K562 (cell line): Measurements from ENCODE around the gene RGS8. TPM values are rescaled to one million over a fixed set of nuclear protein-coding genes. Genes with fewer than 3 reads are reported as not detected.

Experiments used
- ATAC-seq: fragments of 200-7000 bp; cut with Tn5 transposase; 3 replicates; pipeline ENCODE4 v1.9.1; 2020; ENCODE audit warnings: moderate library complexity
- BruUV-seq: library from RNA; stranded (reverse); fragments of 400-500 nt; replicated peaks from 2 replicates; lab custom pipeline; 2021; lab: Mats Ljungman, UMichigan
- CTCF ChIA-PET: fragments of 300-600 bp; formaldehyde crosslinking; extraction: SDS; loops from one replicate; lab custom pipeline; 2021; ENCODE audit warnings: low intra/inter-chr PET ratio; lab: Yijun Ruan, JAX
- POLR2A ChIA-PET: fragments of 300-600, 350-650 bp; sonication (Branson Sonifier 250); formaldehyde crosslinking; extraction: SDS; loops from one replicate; lab custom pipeline; 2021; ENCODE audit warnings: antibody characterized with exemption, inconsistent platforms; lab: Yijun Ruan, JAX
- DNase-seq, 4 experiments: peaks; one replicate each; pipeline versions ENCODE4 v3.0.0 to v3.0.0-alpha.2; 2011 to 2018; ENCODE audit warnings: low spot score in 3 of 4, mixed read lengths in 3 of 4; ENCODE audit errors: extremely low read depth in 1 of 4
- FAIRE-seq: peaks from 2 replicates; lab custom pipeline; 2011; peaks lifted over from hg19 to GRCh38; lab: Jason Lieb, UNC
- H2AFZ ChIP-seq: 2 replicates; pipeline ENCODE4 v1.6.0; 2011; ENCODE audit warnings: low read depth, low read length, control low read depth, inconsistent platforms
- H3K27ac ChIP-seq: fragments of 200-600 bp; 3 replicates; pipeline ENCODE4 v1.8.0; 2011; ENCODE audit warnings: low read depth, mild to moderate bottlenecking, control low read depth, inconsistent platforms, low read length, moderate library complexity, mixed read lengths; ENCODE audit errors: extremely low read depth
- H3K27me3 ChIP-seq, 2 experiments: fragments of 300-600 bp in 1 of 2; 2 replicates in 1 of 2; 3 replicates in 1 of 2; pipeline versions ENCODE4 v1.6.0 to v1.8.0; 2011; ENCODE audit warnings: inconsistent platforms in 2 of 2, low read length in 2 of 2, mild to moderate bottlenecking in 1 of 2, mixed read lengths in 1 of 2, moderate library complexity in 1 of 2; ENCODE audit not compliant: control insufficient read depth in 2 of 2, insufficient read depth in 2 of 2
- H3K36me3 ChIP-seq: fragments of 300-600 bp; 3 replicates; pipeline ENCODE4 v1.8.0; 2011; ENCODE audit warnings: mild to moderate bottlenecking, low read length, inconsistent platforms; ENCODE audit not compliant: control insufficient read depth, insufficient read depth
- H3K4me1 ChIP-seq, 2 experiments: fragments of 200-600 bp in 1 of 2; replicated peaks in 1 of 2; 2 replicates in 1 of 2; 3 replicates in 1 of 2; pipeline versions ENCODE4 v1.5.1 to v1.8.0; 2011; ENCODE audit warnings: inconsistent platforms in 2 of 2, low read length in 2 of 2, mild to moderate bottlenecking in 1 of 2, mixed read lengths in 1 of 2, moderate library complexity in 1 of 2; ENCODE audit not compliant: control insufficient read depth in 2 of 2, insufficient read depth in 2 of 2
- H3K4me2 ChIP-seq: 2 replicates; pipeline ENCODE4 v1.6.1; 2011; ENCODE audit warnings: low read length, control low read depth, inconsistent platforms, mixed read lengths; ENCODE audit not compliant: insufficient read depth
- H3K4me3 ChIP-seq: fragments of 200-600 bp; sonication (generic), shearing (Covaris generic); 2 replicates; pipeline ENCODE4 v1.5.1; 2016; ENCODE audit warnings: control low read depth, inconsistent platforms
- H3K79me2 ChIP-seq: fragments of 200-600 bp; 3 replicates; pipeline ENCODE4 v1.8.0; 2011; ENCODE audit warnings: low read length, inconsistent platforms; ENCODE audit not compliant: control insufficient read depth, insufficient read depth
- H3K9ac ChIP-seq, 2 experiments: 2 replicates each; pipeline versions ENCODE4 v1.6.0 to v1.6.1; 2011; ENCODE audit warnings: low read depth in 2 of 2, low read length in 2 of 2, control low read depth in 1 of 2, inconsistent platforms in 1 of 2, mild to moderate bottlenecking in 1 of 2, mixed read lengths in 1 of 2; ENCODE audit not compliant: insufficient read depth in 1 of 2
- H3K9me1 ChIP-seq: one replicate; pipeline ENCODE4 v1.6.0; 2011; ENCODE audit warnings: inconsistent platforms, mild to moderate bottlenecking, low read length, moderate library complexity; ENCODE audit not compliant: control insufficient read depth, insufficient read depth
- H3K9me3 ChIP-seq: replicated peaks from 2 replicates; pipeline ENCODE4 v1.5.1; 2011; ENCODE audit warnings: low read depth, low read length, inconsistent platforms; ENCODE audit not compliant: control insufficient read depth, insufficient read depth
- H4K20me1 ChIP-seq: replicated peaks from 2 replicates; pipeline ENCODE4 v1.6.1; 2011; ENCODE audit warnings: low read length, inconsistent platforms, mixed read lengths; ENCODE audit not compliant: control insufficient read depth, insufficient read depth
- BHLHE40 ChIP-seq: IDR thresholded peaks from 2 replicates; pipeline ENCODE4 v1.6.1; 2011; ENCODE audit warnings: low read length, improper control_type of control experiment
- CHD1 ChIP-seq: fragments of 200-600 bp; sonication (generic); IDR thresholded peaks from one replicate; pipeline ENCODE4 v1.6.1; 2012; ENCODE audit warnings: mild to moderate bottlenecking, moderate library complexity, low read length, inconsistent platforms
- GABPA ChIP-seq: fragments of 200-800 bp; sonication (Bioruptor generic); conservative IDR thresholded peaks from 2 replicates; pipeline ENCODE4 v1.6.1; 2016; ENCODE audit warnings: low read depth, missing genetic modification characterization, missing compliant biosample characterization
- GATAD2A ChIP-seq: fragments of 450-650 bp; IDR thresholded peaks from 2 replicates; pipeline ENCODE4 v1.6.1; 2017
- TRIM25 ChIP-seq: fragments of 450-650 bp; IDR thresholded peaks from 2 replicates; pipeline ENCODE4 v1.7.0; 2016; ENCODE audit warnings: borderline replicate concordance
- ZFP30 ChIP-seq: fragments of 250-450 bp; sonication (Bioruptor Pico); IDR thresholded peaks from 2 replicates; pipeline ENCODE4 v1.8.0; 2022; ENCODE audit warnings: moderate library complexity, mild to moderate bottlenecking, inconsistent platforms, borderline replicate concordance
- ZNF592 ChIP-seq: fragments of 450-650 bp; IDR thresholded peaks from 2 replicates; pipeline ENCODE4 v1.6.1; 2017; ENCODE audit warnings: antibody characterized with exemption, mild to moderate bottlenecking
- ZNF644 ChIP-seq: fragments of 200-800 bp; sonication (Bioruptor generic); IDR thresholded peaks from 2 replicates; pipeline ENCODE4 v1.6.1; 2016; ENCODE audit warnings: low read depth, missing genetic modification characterization, missing compliant biosample characterization
- WGBS: fragments of 100-300 bp; shearing (Covaris generic); methylation state at CpG from one replicate; pipeline ENCODE4 v1.1.6; 2016; ENCODE audit warnings: low coverage, mixed read lengths; ENCODE audit not compliant: insufficient coverage; ENCODE audit errors: missing lambda C conversion rate; 5-methylcytosine and 5-hydroxymethylcytosine counted together
- in situ Hi-C: fragments of 300-500 bp; cut with MboI; formaldehyde crosslinking; loops from 4 replicates; pipeline ENCODE4 v1.15.0; 2018; ENCODE audit warnings: inconsistent platforms, mixed read lengths
- intact Hi-C: fragments of 100-400 bp; cut with micrococcal nuclease; formaldehyde crosslinking; loops from 2 replicates; pipeline ENCODE4 v1.14.2; 2022
- polyA plus RNA-seq, 8 experiments: library from polyadenylated mRNA; depleted of rRNA in 4 of 8; stranded (reverse) in 5 of 8; unstranded in 3 of 8; fragments of >200 nt; fragmentation: Nextera tagmentation in 2 of 8; fragmentation: Illumina TruSeq in 1 of 8; extraction: Ambion mirVana in 2 of 8; extraction: Trizol in 1 of 8; gene quantifications; 2 replicates each; pipeline versions ENCODE4 v1.2.1 to v1.2.3, GENCODE V29; 2011 to 2014; ENCODE audit warnings: inconsistent platforms in 1 of 8, missing spikeins in 1 of 8
- total RNA-seq, 7 experiments: library from RNA; depleted of rRNA in 6 of 7; stranded (reverse); fragments of >200 nt in 6 of 7; fragmentation: Illumina TruSeq in 2 of 7; extraction: Trizol in 2 of 7; gene quantifications; 2 replicates each; pipeline versions ENCODE4 v1.2.1 to v1.2.3, GENCODE V29; 2011 to 2021; ENCODE audit warnings: low replicate concordance in 1 of 7

RGS8 gene
- total and polyA plus RNA-seq, 9 of the 15 experiments (the other 6 are each of a cell fraction or from before 2014, with no cell fraction given) = not detected

GRCh38 chr1:182707122-182707521 is 22.7 kb upstream of the RGS8 start:
- no peaks in the 10 kb centered on the region for H3K36me3 ChIP-seq
- H3K27me3 ChIP-seq = peaks cover 5 to 29% of the 10 kb centered on the region in 2 experiments; a peak in 4 of 5 replicates
- ATAC-seq (no peak), FAIRE-seq (no peak), DNase-seq (no peak)
- H3K9me1 ChIP-seq = no peaks in the 10 kb centered on the region
- H2AFZ ChIP-seq = no peak overlapping the region
- POLR2A ChIA-PET = interaction anchor here (2.1 kb wide), 1 partner anchor 10 kb away, joined by 5 read pairs; no protein-coding TSS in a partner anchor
- no peak overlapping the region for H3K9ac ChIP-seq
- no peak overlapping the region for H3K4me2 ChIP-seq
- no peaks in the 10 kb centered on the region for H3K79me2 ChIP-seq
- H4K20me1 ChIP-seq = no peaks in the 10 kb centered on the region
- BruUV-seq = no TSS peak
- CTCF ChIA-PET = no interaction called here
- intact Hi-C loops = loop anchor here (5.0 kb wide), 1 partner anchor 75 kb away; no protein-coding TSS in a partner anchor
- no peaks in the 10 kb centered on the region for H3K9me3 ChIP-seq
- WGBS = 0% methylated on average over 1 of the region's 1 CpG
- in situ Hi-C loops = no loop called here
- H3K4me3 ChIP-seq = no peak overlapping the region
- no peak overlapping the region for H3K27ac ChIP-seq
- no peaks in the 10 kb centered on the region for H3K4me1 ChIP-seq
- TF ChIP-seq TRIM25 = no peak
- TF ChIP-seq ZFP30 = no peak
- TF ChIP-seq GATAD2A = no peak
- TF ChIP-seq BHLHE40 = no peak
- no peak for TF ChIP-seq CHD1
- TF ChIP-seq ZNF592 = no peak
- no peak for TF ChIP-seq GABPA (tag)
- no peak for TF ChIP-seq ZNF644 (tag)
